Fibroblast of lung (primary cell): ENCODE measurements around the gene HMMR. TPM values are rescaled to one million over a fixed set of nuclear protein-coding genes. Genes with fewer than 3 reads are reported as not detected.
"Not testable (repeated sequence)": the region's sequence is repeated elsewhere in the genome, so short reads cannot be mapped to it uniquely, and the experiment has no call there.

Experiments used
- DNase-seq, 2 donors: peaks; one replicate each; pipeline versions ENCODE4 v3.0.0 to v3.0.0-alpha.2; 2010; ENCODE audit warnings: low read depth in 2 of 2
- H2AFZ ChIP-seq: 2 replicates; pipeline ENCODE4 v1.5.1; 2012; ENCODE audit warnings: low read length, control low read depth, inconsistent platforms
- H3K27ac ChIP-seq: 2 replicates; pipeline ENCODE4 v1.5.1; 2011; ENCODE audit warnings: low read length, control low read depth; ENCODE audit not compliant: insufficient read depth
- H3K27me3 ChIP-seq: 2 replicates; pipeline ENCODE4 v1.5.1; 2011; ENCODE audit warnings: mild to moderate bottlenecking, low read length; ENCODE audit not compliant: control insufficient read depth, insufficient read depth
- H3K36me3 ChIP-seq: 2 replicates; pipeline ENCODE4 v1.5.1; 2011; ENCODE audit warnings: low read length; ENCODE audit not compliant: control insufficient read depth, insufficient read depth
- H3K4me1 ChIP-seq: 2 replicates; pipeline ENCODE4 v1.5.1; 2011; ENCODE audit warnings: low read length; ENCODE audit not compliant: control insufficient read depth, insufficient read depth; ENCODE audit errors: extremely low read depth
- H3K4me2 ChIP-seq: 2 replicates; pipeline ENCODE4 v1.5.1; 2011; ENCODE audit warnings: low read length, control low read depth; ENCODE audit not compliant: insufficient read depth; ENCODE audit errors: extremely low read depth
- H3K4me3 ChIP-seq, 4 experiments: fragments of 200-600 bp in 1 of 4; sonication (generic) in 1 of 4; replicated peaks in 1 of 4; 2 replicates each; pipeline ENCODE4 v1.5.1; 2011 to 2016; ENCODE audit warnings: low read length in 4 of 4, low read depth in 3 of 4, mild to moderate bottlenecking in 3 of 4, control low read depth in 2 of 4, inconsistent platforms in 1 of 4, mixed read lengths in 1 of 4; ENCODE audit not compliant: insufficient read depth in 1 of 4; ENCODE audit errors: control extremely low read depth in 1 of 4
- H3K79me2 ChIP-seq: 2 replicates; pipeline ENCODE4 v1.5.1; 2012; ENCODE audit warnings: mild to moderate bottlenecking, low read length, inconsistent platforms; ENCODE audit not compliant: control insufficient read depth, insufficient read depth
- H3K9ac ChIP-seq: 2 replicates; pipeline ENCODE4 v1.5.1; 2011; ENCODE audit warnings: mild to moderate bottlenecking, low read length, control low read depth; ENCODE audit not compliant: insufficient read depth
- H3K9me3 ChIP-seq: 2 replicates; pipeline ENCODE4 v1.5.1; 2012; ENCODE audit warnings: low read depth, low read length; ENCODE audit not compliant: control insufficient read depth, insufficient read depth
- H4K20me1 ChIP-seq: 2 replicates; pipeline ENCODE4 v1.5.1; 2011; ENCODE audit warnings: low read length; ENCODE audit not compliant: control insufficient read depth, insufficient read depth; ENCODE audit errors: extremely low read depth
- CTCF ChIP-seq, 2 donors: IDR thresholded peaks in 1 of 2; conservative IDR thresholded peaks in 1 of 2; 1 replicate in 1 of 2; 2 replicates in 1 of 2; pipeline ENCODE4 v1.5.1; 2011 to 2012; ENCODE audit warnings: low read length in 2 of 2, control low read depth in 1 of 2, inconsistent platforms in 1 of 2, low read depth in 1 of 2, mild to moderate bottlenecking in 1 of 2
- EZH2 ChIP-seq: IDR thresholded peaks from 2 replicates; pipeline ENCODE4 v1.5.1; 2012; ENCODE audit warnings: low read length, control low read depth, mild to moderate bottlenecking; ENCODE audit errors: missing control alignments
- polyA minus RNA-seq: library from RNA; depleted of rRNA, polyadenylated mRNA; stranded (reverse); fragments of >200 nt; gene quantifications from 2 replicates; pipeline ENCODE4 v1.2.3, GENCODE V29; 2011; ENCODE audit warnings: low replicate concordance
- polyA plus RNA-seq, 2 donors: library from polyadenylated mRNA; depleted of rRNA in 1 of 2; stranded (reverse) in 1 of 2; unstranded in 1 of 2; fragments of >200 nt; gene quantifications; 2 replicates each; pipeline ENCODE4 v1.2.1, GENCODE V29; 2011 to 2012; ENCODE audit warnings: missing spikeins in 1 of 2
- total RNA-seq: library from RNA; depleted of rRNA; stranded (reverse); fragments of >200 nt; gene quantifications from 2 replicates; pipeline ENCODE4 v1.2.1, GENCODE V29; 2014

Gene HMMR
- 1.3 and 19.7 TPM in 2 replicates for total RNA-seq
- 5.6 and 25.1 TPM in 2 replicates for polyA plus RNA-seq
- polyA plus RNA-seq (2012), result 3.5 and 20.9 TPM in 2 replicates
- polyA minus RNA-seq, result 0.16 and 0.33 TPM in 2 replicates

GRCh38 chr5:163460562-163461171 lies at the start of gene HMMR:
Gene HMMR (plus strand): TSS chr5:163460632. CDS start chr5:163460693, 61 bp downstream.
- peak within 1 kb of the TSS; percentile 95 for H3K9ac ChIP-seq
- DNase-seq, result peak; percentile 33 to 44
- peaks cover 42% of the 10 kb centered on the region for H3K79me2 ChIP-seq
- H4K20me1 ChIP-seq, result no peaks in the 10 kb centered on the region
- no peaks in the 10 kb centered on the region for H3K27me3 ChIP-seq
- peak within 1 kb of the TSS; percentile 97 for H3K4me2 ChIP-seq
- no peaks in the 10 kb centered on the region for H3K9me3 ChIP-seq
- peak within 1 kb of the TSS; percentile 99 for H2AFZ ChIP-seq
- H3K4me3 ChIP-seq, result peak within 1 kb of the TSS; percentile 90 to 93 (median 91)
- H3K4me1 ChIP-seq, result no peaks in the 10 kb centered on the region
- no peaks in the 10 kb centered on the region for H3K36me3 ChIP-seq
- TF ChIP-seq CTCF (conservative IDR thresholded peaks at IDR 0.05 in 1 of 2, IDR thresholded peaks at IDR 0.05 in 1 of 2; ENCODE audit: low read depth in 1 of 2, low read length in 2 of 2), result no peak
- no peak for TF ChIP-seq EZH2
- H3K27ac ChIP-seq, result peak within 1 kb of the TSS; percentile 98

- H3K9me3 ChIP-seq, H2AFZ ChIP-seq, H3K4me2 ChIP-seq, H3K27me3 ChIP-seq, H3K36me3 ChIP-seq, DNase-seq, H3K79me2 ChIP-seq, H3K9ac ChIP-seq, H3K27ac ChIP-seq, H4K20me1 ChIP-seq, H3K4me1 ChIP-seq, H3K4me3 ChIP-seq: not testable (repeated sequence)
These were observed 44.8 kb upstream of the HMMR start for GRCh38 chr5:163415673-163416072.

GRCh38 chr5:163424836-163425235 lies 35.6 kb upstream of the HMMR start:
- no peak overlapping the region for H3K9ac ChIP-seq
- H3K4me1 ChIP-seq, result no peaks in the 10 kb centered on the region
- no peaks in the 10 kb centered on the region for H3K79me2 ChIP-seq
- TF ChIP-seq EZH2, result no peak
- TF ChIP-seq CTCF (conservative IDR thresholded peaks at IDR 0.05 in 1 of 2, IDR thresholded peaks at IDR 0.05 in 1 of 2; ENCODE audit: low read depth in 1 of 2, low read length in 2 of 2), result no peak
- H3K27ac ChIP-seq, result no peak overlapping the region
- H3K36me3 ChIP-seq, result no peaks in the 10 kb centered on the region
- no peak overlapping the region for H3K4me2 ChIP-seq
- no peaks in the 10 kb centered on the region for H3K27me3 ChIP-seq
- no peak overlapping the region for H2AFZ ChIP-seq
- DNase-seq, result no peak
- no peak overlapping the region for H3K4me3 ChIP-seq
- no peaks in the 10 kb centered on the region for H4K20me1 ChIP-seq
- H3K9me3 ChIP-seq, result no peaks in the 10 kb centered on the region

- H3K4me1 ChIP-seq, H3K4me3 ChIP-seq, H2AFZ ChIP-seq, H3K9ac ChIP-seq, H3K36me3 ChIP-seq, DNase-seq, H3K27me3 ChIP-seq, H3K27ac ChIP-seq, H3K4me2 ChIP-seq, H3K79me2 ChIP-seq, H4K20me1 ChIP-seq, H3K9me3 ChIP-seq: not testable (repeated sequence)
These were observed 34.3 kb upstream of the HMMR start for GRCh38 chr5:163426128-163426527.
